Progenitor cell of endocrine pancreas (in vitro differentiated cells): Measurements from ENCODE around the gene COL2A1. TPM values are rescaled to one million over a fixed set of nuclear protein-coding genes. Genes with fewer than 3 reads are reported as not detected.

Experiments used
- DNase-seq: peaks from one replicate; pipeline ENCODE4 v3.0.0; 2021; ENCODE audit warnings: low spot score; ENCODE audit not compliant: unreplicated experiment
- H3K27ac Mint-ChIP-seq: 2 replicates; pipeline ENCODE4 v1.8.0; 2021; ENCODE audit warnings: mild to moderate bottlenecking, moderate library complexity, mixed read lengths
- H3K27me3 Mint-ChIP-seq: 2 replicates; pipeline ENCODE4 v1.8.0; 2021; ENCODE audit warnings: mixed read lengths
- H3K36me3 Mint-ChIP-seq: 2 replicates; pipeline ENCODE4 v1.8.0; 2022; ENCODE audit warnings: mixed read lengths; ENCODE audit not compliant: insufficient read depth
- H3K4me1 Mint-ChIP-seq: 2 replicates; pipeline ENCODE4 v1.8.0; 2021; ENCODE audit warnings: low read depth, mixed read lengths
- H3K4me3 Mint-ChIP-seq: 2 replicates; pipeline ENCODE4 v1.8.0; 2021; ENCODE audit warnings: low read depth, mild to moderate bottlenecking, moderate library complexity, mixed read lengths
- H3K9me3 Mint-ChIP-seq: 2 replicates; pipeline ENCODE4 v1.8.0; 2021; ENCODE audit warnings: low read depth, mixed read lengths
- CTCF ChIP-seq: fragments of 200-600 bp; sonication (generic); IDR thresholded peaks from one replicate; pipeline ENCODE4 v1.5.0; 2021; ENCODE audit warnings: antibody characterized with exemption, mild to moderate bottlenecking; ENCODE audit not compliant: unreplicated experiment
- total RNA-seq: library from RNA; stranded (reverse); gene quantifications from 2 replicates; pipeline ENCODE4 v1.2.1, GENCODE V29; 2021

The COL2A1 gene
- total RNA-seq, 1 donor from 2014 or later, result 424 TPM

GRCh38 chr12:47989023-47989417 lies 15.3 kb downstream of the COL2A1 start:
- Mint-ChIP-seq H3K36me3 (peaks cover 24% of the 10 kb centered on the region), H3K27me3 (no peaks in the 10 kb centered on the region), H3K27ac (peak overlapping the region; percentile 88), H3K4me1 (peaks cover 16% of the 10 kb centered on the region), H3K9me3 (no peaks in the 10 kb centered on the region), H3K4me3 (no peak overlapping the region)
- TF ChIP-seq CTCF, result no peak
- DNase-seq, result no peak

- Mint-ChIP-seq H3K27me3 (no peaks in the 10 kb centered on the region), H3K9me3 (no peaks in the 10 kb centered on the region), H3K27ac (peak overlapping the region; percentile 73), H3K4me1 (peaks cover 16% of the 10 kb centered on the region), H3K4me3 (peak overlapping the region; percentile 51), H3K36me3 (peaks cover 21% of the 10 kb centered on the region)
- no peak for TF ChIP-seq CTCF
- no peak for DNase-seq
Measured at GRCh38 chr12:47988073-47989022, 15.9 kb downstream of the COL2A1 start.

- H3K27me3 Mint-ChIP-seq, result no peaks in the 10 kb centered on the region
- peaks cover 16% of the 10 kb centered on the region for H3K4me1 Mint-ChIP-seq
- TF ChIP-seq CTCF, result no peak
- no peak for DNase-seq
- H3K27ac Mint-ChIP-seq, result peak overlapping the region; percentile 73
- H3K4me3 Mint-ChIP-seq, result no peak overlapping the region
- no peaks in the 10 kb centered on the region for H3K9me3 Mint-ChIP-seq
- H3K36me3 Mint-ChIP-seq, result peaks cover 20% of the 10 kb centered on the region
Measured at GRCh38 chr12:47987411-47988072, 16.7 kb downstream of the COL2A1 start.

GRCh38 chr12:47986832-47987231 lies 17.4 kb downstream of the COL2A1 start:
- H3K4me1 Mint-ChIP-seq, result peaks cover 16% of the 10 kb centered on the region
- TF ChIP-seq CTCF, result no peak
- H3K4me3 Mint-ChIP-seq, result no peak overlapping the region
- no peaks in the 10 kb centered on the region for H3K9me3 Mint-ChIP-seq
- H3K36me3 Mint-ChIP-seq, result peaks cover 21% of the 10 kb centered on the region
- no peaks in the 10 kb centered on the region for H3K27me3 Mint-ChIP-seq
- no peak for DNase-seq
- H3K27ac Mint-ChIP-seq, result no peak overlapping the region

- Mint-ChIP-seq H3K27me3 (no peaks in the 10 kb centered on the region), H3K4me1 (peaks cover 16% of the 10 kb centered on the region), H3K9me3 (no peaks in the 10 kb centered on the region), H3K36me3 (peaks cover 21% of the 10 kb centered on the region), H3K27ac (no peak overlapping the region), H3K4me3 (no peak overlapping the region)
- TF ChIP-seq CTCF, result no peak
- no peak for DNase-seq
Measured at GRCh38 chr12:47986291-47986660, 18.0 kb downstream of the COL2A1 start.
